Erythroblast (primary cell): Measurements from ENCODE around the gene CCNT2.
"Not testable (repeated sequence)": the region's sequence is repeated elsewhere in the genome, so short reads cannot be mapped to it uniquely, and the experiment has no call there.

Experiments used
- DNase-seq, 2 experiments: peaks; one replicate each; lab custom pipeline; 2025; lab: John Stamatoyannopoulos, UW
- GATA1 ChIP-seq: IDR thresholded peaks from 2 replicates; pipeline ENCODE4 v1.6.1; 2011; ENCODE audit warnings: low read depth, mild to moderate bottlenecking, control low read depth, low read length, moderate library complexity
- POLR2A ChIP-seq: IDR thresholded peaks from 2 replicates; pipeline ENCODE4 v1.6.1; 2011; ENCODE audit warnings: mild to moderate bottlenecking, low read length

The CCNT2 gene

DNA sequence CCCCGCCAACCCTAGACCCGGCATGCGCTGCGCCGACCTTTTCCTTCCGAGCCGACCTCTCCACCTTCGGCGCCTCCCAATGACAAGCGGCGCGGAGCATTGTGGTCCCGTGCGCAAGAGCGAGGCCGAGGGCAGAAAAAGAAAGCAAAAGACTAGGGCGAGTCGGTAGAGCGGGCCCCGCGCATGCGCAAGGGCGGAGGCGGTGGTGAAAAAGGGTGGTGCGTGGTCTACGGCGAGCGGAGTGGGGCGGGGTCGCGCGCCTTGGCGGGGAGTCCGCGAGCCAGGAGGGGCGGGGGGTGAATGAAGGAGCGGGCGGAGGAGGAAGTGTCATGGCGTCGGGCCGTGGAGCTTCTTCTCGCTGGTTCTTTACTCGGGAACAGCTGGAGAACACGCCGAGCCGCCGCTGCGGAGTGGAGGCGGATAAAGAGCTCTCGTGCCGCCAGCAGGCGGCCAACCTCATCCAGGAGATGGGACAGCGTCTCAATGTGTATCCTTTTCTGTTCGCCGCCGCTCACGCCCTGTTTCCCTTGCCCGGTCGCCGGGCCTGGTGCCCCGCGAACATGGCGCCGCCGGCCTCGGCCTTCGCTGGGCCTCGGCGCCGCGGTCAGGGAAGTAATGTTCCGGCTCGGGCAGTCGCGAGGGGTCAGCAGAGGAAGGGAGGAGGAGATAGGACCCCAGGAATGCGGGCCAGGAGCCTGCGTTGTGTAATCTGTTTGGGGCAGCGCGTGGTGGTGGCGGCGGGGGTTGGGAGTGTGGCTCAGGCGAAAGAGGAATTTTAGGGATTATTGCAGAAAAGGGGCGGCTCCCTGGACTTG, at the start of gene CCNT2:
TSS of gene CCNT2 (plus strand) at position 297 of the 815 bp plus-strand sequence. CDS start at position 330, 33 bp downstream.
- DNase-seq: peak; percentile 99
- TF ChIP-seq POLR2A (peak; percentile 54), GATA1 (no peak)

DNA sequence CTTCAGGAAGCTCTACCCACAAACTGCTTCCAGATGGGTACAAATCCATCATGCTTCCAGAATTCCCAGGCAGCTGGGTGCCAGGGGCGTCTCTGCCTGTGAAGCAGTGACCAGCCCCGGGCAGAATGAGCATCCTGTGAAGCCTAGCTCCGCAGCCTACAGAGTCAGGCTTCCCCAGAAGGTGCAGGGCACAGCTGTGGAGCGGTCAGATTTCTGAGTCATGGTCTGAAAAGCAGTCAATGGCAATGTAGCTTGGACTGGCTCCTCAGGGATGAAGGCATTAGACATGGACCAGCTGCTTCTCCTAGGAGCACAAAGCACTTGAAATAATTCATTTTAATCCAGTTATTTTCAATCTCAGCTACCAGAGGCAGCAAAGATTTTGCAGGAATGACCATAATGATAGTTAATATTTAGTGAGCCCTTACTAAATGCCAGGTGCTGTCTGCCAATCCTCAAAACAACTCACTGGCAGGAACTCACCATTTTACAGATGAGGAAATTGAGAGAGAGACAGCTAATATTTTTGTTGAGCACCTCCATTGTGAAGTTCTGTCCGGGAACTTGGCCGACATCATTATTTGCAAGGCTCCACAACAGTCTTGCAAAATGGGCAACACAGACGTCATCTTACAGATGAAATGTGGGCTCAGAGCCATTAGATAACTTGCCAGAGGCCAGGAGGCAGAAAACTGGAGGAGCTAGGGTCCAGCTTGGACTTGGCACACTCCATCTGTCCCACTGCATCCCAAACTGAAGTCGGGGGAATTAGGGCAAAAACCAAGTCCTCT, 48.5 kb upstream of the CCNT2 start:
- DNase-seq: no peak
- TF ChIP-seq GATA1 (no peak), POLR2A (no peak)

DNA sequence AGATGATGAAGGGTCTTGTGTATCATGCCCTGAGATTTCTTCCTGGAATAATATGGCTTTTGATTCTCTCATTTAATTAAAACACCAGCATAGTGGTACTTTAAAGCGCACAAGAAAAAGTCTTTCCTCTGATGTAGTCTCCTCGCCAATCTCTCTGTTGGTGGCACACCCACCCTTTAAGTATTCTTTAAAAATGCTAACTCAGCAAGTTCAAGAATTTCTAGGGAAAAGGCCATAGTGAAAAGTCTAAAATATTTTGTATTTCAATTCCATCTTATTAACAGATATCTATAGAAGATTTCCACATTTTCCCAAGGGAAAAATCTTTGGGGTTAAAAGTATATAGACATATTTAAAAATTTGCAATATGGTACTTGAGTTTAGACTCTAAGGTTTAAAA, 45.5 kb upstream of the CCNT2 start:
- no peak for DNase-seq
- TF ChIP-seq GATA1 (no peak), POLR2A (no peak)

DNA sequence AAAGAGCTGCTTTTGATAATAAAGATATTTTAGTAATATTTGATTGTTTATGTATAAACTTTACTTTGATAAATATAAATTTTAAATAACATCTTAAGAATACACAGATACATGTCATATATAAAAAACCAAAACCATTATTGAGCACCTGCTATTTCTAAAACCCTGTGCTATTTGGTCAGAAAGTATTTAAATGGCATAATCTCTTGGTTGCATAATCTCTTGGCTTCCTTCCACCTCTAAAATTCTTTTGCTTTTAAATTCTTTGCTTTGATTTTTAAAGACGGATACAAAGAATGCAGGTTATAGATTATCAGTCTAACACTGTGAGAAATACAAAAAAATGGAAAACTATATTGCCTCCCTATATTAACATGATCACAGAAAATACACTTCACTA, 43.3 kb upstream of the CCNT2 start:
- no peak for DNase-seq
- TF ChIP-seq POLR2A (no peak), GATA1 (no peak)

DNA sequence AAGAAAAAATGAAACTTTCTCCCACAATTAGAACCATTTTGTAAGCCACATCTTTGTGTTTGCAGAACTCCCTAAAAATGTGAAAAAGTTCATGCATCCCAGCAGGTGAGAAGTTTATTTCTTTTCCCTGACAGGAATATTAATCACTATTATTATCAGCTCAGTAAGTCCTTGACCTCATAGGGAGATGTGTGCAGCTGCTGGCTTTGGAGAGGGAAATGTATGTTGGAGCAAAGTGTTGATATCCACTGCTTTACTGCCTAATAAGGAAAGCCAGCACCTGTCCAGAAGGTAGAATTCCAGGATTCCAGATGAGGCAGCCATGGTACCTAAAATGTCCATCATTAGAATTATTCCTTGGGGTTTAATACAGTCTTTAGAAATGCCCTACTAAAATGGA, 35.8 kb upstream of the CCNT2 start:
- DNase-seq: no peak
- no peak for TF ChIP-seq POLR2A
- no peak for TF ChIP-seq GATA1

DNA sequence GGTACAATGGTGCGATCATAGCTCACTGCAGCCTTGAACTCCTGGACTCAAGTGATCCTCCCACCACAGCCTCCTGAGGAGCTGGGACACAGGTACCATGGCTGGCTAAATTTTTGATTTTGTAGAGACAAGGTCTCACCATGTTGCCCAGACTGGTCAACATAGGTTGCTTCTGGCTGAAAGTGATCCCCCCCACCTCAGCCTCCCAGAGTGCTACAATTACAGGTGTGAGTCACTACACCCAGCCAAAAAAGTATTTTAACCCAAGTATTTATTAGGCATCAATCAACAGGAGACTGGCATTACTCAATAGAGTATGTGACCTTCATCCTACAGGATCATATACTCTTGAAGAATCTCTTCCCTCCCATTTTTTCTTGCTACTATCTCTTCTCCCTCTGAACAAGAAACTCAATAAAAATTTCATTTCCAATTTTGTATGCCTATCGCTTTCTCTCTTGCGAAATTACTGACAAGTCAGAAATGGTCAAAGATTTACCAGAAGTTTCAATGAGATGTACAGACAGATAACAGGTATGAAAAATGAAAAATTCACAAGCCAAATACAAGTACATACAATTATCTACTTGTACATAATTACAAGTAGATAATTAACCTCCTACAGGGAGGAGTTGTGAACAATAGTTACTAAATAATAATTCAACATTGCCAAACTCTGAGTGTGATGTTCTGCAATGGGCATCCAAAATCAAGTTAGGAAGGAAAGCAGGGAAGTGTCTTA, 34.9 kb upstream of the CCNT2 start:
- TF ChIP-seq GATA1: no peak
- no peak for TF ChIP-seq POLR2A
- no peak for DNase-seq

DNA sequence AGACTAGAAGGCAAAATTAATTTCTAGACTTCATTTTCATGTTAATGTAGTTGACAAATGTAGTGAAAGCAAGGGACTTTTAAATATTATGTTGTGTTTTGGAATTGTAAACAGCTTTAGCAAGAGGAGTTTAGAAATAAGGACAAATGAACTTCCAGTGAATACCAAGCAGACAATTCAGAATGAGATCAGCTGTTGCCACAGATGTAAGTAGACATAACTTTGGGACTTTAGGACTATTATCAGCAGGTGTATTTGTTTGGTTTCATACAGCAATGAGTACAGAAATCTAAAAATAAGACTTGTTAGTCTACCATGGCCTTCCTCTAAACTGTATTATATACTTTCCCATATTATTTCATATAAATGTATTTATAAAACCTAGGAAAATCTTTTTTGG, 34.2 kb upstream of the CCNT2 start:
- no peak for TF ChIP-seq GATA1
- no peak for TF ChIP-seq POLR2A
- DNase-seq: no peak

DNA sequence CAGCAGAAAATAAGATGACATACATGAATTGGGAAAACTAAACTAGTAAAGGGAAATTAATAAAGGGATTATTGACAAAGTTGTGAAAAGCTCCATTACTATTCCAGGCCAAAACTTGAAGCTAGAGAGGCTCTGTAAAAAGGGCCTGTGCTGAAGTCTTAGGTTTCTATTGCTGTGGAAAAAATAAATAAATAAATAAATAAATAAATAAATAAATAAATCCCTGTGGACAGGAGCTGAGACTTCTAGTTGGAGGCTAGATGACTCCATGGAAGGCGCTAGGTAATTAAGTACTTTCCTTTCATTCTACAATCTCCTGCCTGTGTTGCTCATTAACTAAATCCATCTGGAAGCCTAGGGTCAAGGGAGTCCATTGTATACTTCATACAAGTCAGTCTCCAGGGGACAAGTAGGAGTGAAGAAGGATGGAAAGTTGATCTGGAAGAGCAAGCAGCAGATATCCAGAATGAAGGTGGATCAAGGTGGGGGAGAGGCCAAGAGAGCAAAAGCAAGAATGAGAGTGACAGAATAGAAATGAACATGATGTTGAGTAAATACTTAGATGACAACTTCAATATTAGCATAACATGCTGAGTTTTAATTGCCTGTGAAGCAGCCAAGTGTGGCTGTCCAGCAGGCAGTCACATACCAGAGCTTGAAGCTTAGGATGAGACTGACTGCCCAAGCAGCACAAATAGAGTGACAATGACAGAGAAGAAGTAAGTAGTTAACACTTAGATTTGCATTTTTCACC, 26.2 kb upstream of the CCNT2 start:
- TF ChIP-seq GATA1: no peak
- TF ChIP-seq POLR2A: no peak
- no peak for DNase-seq

DNA sequence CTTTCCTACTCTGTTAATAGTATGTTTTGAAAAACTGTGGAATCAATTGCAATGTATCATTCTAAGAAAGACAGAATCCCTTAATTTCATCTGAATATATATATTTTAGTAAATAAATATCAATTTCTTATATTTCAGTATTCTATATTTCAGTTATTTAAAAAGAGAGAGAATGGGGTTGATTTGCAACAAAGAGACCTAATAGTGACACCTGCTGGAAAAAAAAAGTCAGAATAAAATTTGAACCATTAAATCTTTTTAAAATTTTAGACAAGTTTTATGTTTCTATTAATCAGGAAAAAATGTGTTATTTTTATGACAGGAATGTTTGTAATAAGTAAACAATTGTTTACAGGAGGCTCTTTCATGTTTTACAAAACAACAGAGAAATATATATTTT, 20.7 kb upstream of the CCNT2 start:
- TF ChIP-seq GATA1 (no peak), POLR2A (no peak)
- DNase-seq: no peak

DNA sequence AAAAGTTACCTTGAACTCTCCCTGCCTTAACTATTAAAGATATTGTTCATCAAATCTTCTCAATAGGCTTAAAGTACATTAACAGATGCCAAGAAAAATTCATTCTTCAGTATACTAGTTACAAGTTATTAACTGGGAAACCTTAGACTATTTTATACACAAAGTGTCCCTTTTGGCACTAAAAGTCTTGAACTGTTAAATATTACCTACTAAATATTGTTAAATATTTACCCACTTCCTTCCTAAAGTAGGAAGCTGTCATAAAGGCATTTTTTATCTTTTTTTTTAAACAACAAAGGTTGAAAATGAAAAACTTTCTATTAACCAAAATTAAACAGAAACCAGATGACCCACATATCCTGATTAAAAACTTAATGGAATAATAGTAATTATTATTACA, 19.4 kb upstream of the CCNT2 start:
- TF ChIP-seq GATA1: no peak
- TF ChIP-seq POLR2A: no peak
- DNase-seq: no peak

DNA sequence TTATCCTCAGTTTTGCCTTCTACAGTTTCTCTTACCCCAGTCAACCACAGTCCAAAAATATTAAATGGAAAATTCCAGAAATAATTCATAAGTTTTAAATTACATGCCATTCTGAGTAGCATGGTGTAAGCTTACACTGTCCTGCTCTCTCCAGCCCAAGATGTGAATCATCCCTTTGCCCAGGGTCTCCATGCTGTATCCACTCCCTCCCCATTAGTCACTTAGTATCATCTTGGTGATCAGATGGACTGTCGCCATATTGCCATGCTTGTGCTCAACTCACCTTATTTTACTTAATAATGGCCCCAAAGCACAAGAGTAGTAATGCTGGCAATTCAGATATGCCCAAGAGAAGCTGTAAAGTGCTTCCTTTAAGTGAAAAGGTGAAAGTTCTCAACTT, 18.5 kb upstream of the CCNT2 start:
- TF ChIP-seq GATA1 (no peak), POLR2A (no peak)
- DNase-seq: no peak

DNA sequence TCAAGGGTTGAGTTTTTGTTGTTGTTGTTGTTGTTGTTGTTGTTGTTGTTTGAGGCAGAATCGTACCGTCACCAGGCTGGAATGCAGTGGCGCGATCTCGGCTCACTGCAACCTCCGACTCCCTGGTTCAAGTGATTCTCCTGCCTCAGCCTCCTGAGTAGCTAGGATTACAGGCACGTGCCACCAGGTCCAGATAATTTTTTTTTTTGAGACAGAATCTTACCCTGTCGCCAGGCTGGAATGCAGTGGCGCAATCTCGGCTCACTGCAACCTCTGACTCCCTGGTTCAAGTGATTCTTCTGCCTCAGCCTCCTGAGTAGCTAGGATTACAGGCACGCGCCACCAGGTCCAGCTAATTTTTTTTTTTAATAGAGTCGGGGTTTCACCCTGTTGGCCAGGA, 14.9 kb upstream of the CCNT2 start:
- DNase-seq: not testable (repeated sequence)

DNA sequence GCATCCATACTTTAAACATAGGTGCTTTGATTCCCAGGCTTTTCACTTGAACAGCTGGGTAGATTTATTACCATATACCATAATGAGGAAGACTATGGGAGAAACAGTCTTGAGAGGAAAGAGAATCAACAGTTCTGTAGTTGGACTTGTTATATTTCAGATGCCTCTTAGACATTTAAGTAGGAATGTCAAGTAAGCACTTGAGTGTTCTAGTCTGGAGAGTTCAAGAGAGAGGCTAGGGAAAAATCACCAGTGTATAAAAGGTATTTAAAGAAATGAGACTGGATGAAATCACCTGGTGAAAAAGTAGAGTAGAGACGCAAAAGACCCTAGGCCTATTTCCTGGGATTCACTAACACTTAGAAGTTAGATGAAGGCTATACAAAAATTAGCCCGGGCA, 13.5 kb upstream of the CCNT2 start:
- TF ChIP-seq POLR2A: no peak
- no peak for TF ChIP-seq GATA1
- no peak for DNase-seq

DNA sequence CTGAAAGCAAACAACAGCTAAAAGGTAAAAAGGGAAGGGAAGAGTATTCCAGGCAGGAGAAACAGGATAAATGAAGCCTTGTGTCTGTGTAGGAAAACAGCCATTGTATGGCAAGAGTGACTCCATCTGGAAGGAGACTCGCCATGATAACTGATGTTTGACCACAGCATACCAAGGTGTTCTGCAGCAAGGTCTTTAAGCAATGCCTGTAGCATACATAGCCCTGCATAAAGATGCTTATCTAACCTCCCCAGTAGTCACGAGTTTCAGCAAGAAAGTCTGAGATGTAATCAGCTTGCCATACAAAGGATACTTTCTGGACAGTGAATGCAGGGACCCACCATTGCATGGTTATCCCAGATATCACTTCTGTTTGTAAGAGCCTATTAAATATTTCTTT, 11.9 kb upstream of the CCNT2 start:
- peak in 1 of 2 experiments; percentile 2 for DNase-seq
- no peak for TF ChIP-seq POLR2A

DNA sequence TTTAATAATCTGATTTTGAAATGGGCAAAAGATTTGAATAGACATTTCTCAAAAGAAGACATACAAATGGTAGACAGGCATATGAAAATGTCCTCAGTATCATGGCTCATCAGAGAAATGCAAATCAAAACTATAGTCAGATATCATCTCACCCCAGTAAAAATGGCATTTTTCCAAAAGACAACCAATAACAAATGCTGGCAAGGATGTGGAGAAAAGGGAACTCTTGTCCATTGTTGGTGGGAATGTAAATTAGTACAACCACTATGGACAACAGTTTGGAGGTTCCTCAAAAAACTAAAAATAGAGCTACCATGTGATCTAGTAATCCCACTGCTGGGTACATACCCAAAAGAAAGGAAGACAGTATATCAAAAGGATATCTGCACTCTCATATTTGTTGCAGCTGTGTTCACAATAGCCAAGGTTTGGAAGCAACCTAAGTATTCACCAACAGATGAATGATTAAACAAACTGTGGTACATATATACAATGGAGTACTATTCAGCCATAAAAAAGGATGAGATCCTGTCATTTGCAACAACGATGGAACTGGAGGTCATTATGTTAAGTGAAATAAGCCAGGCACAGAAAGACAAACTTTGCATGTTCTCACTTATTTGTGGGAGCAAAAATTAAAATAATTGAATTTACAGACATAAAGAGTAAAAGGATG, 11.0 kb upstream of the CCNT2 start:
- not testable (repeated sequence) for DNase-seq
